ENCODE results near the gene GPR61. TPM values are rescaled to one million over a fixed set of nuclear protein-coding genes. Genes with fewer than 3 reads are reported as not detected.

The GPR61 gene
- total RNA-seq, 1 experiment from 2014 or later = 0.07 TPM

- H3K9me2 ChIP-seq (replicated peaks; ENCODE audit: low read length) = no peaks in the 10 kb centered on the region
- no peak overlapping the region for H3K27ac ChIP-seq (ENCODE audit: low read length)
- H3F3A ChIP-seq (ENCODE audit: low read length, unreplicated experiment) = no peaks in the 10 kb centered on the region
- no peaks in the 10 kb centered on the region; the same call in 1 of the 2 replicates for H3K36me3 ChIP-seq (ENCODE audit: low read depth, low read length)
- no peak overlapping the region for H3K4me3 ChIP-seq (ENCODE audit: low read length)
- no TSS peak for BruUV-seq (replicated peaks)
- intact Hi-C loops (cut with micrococcal nuclease) = no loop called here
- H4K20me1 ChIP-seq (ENCODE audit: low read length) = no peaks in the 10 kb centered on the region
- ATAC-seq (no peak), DNase-seq (no peak)
- TF ChIP-seq EZH2 (IDR thresholded peaks at IDR 0.05; ENCODE audit: low read length, unreplicated experiment) (no peak), EZH2phosphoT487 (IDR thresholded peaks at IDR 0.05; ENCODE audit: borderline replicate concordance, low read length) (no peak)
- TF ChIP-seq, protein P1, sequence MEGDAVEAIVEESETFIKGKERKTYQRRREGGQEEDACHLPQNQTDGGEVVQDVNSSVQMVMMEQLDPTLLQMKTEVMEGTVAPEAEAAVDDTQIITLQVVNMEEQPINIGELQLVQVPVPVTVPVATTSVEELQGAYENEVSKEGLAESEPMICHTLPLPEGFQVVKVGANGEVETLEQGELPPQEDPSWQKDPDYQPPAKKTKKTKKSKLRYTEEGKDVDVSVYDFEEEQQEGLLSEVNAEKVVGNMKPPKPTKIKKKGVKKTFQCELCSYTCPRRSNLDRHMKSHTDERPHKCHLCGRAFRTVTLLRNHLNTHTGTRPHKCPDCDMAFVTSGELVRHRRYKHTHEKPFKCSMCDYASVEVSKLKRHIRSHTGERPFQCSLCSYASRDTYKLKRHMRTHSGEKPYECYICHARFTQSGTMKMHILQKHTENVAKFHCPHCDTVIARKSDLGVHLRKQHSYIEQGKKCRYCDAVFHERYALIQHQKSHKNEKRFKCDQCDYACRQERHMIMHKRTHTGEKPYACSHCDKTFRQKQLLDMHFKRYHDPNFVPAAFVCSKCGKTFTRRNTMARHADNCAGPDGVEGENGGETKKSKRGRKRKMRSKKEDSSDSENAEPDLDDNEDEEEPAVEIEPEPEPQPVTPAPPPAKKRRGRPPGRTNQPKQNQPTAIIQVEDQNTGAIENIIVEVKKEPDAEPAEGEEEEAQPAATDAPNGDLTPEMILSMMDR (conservative IDR thresholded peaks at IDR 0.05; ENCODE audit: low read depth, low read length) = no peak
- H3K9ac ChIP-seq (ENCODE audit: low read length) = no peak overlapping the region
- H3K79me2 ChIP-seq (ENCODE audit: low read length) = no peaks in the 10 kb centered on the region
- H2AFZ ChIP-seq (ENCODE audit: low read length) = no peak overlapping the region
- peaks cover 10% of the 10 kb centered on the region; the same call in 1 of the 2 replicates for H3K4me1 ChIP-seq (ENCODE audit: insufficient read depth, low read length)
- CTCF ChIA-PET = interaction anchor here (0.6 to 1.1 kb wide), 2 partner anchors 16 to 28 kb away, joined by 3 read pairs; no protein-coding TSS in a partner anchor
- no peaks in the 10 kb centered on the region for H3K27me3 ChIP-seq (ENCODE audit: low read length)
- H3K4me2 ChIP-seq (ENCODE audit: low read length) = no peak overlapping the region
- POLR2A ChIA-PET (ENCODE audit: unreplicated experiment) = no interaction called here
- H3K9me3 ChIP-seq (ENCODE audit: low read length) = no peaks in the 10 kb centered on the region
Measured at GRCh38 chr1:109503935-109504334, 35.7 kb upstream of the GPR61 start.

- POLR2A ChIA-PET (ENCODE audit: unreplicated experiment) = no interaction called here
- CTCF ChIA-PET = interaction anchor here (1.1 kb wide), 1 partner anchor 27 kb away, joined by 3 read pairs; no protein-coding TSS in a partner anchor
- DNase-seq (no peak), ATAC-seq (no peak)
- H3K4me1 ChIP-seq (ENCODE audit: insufficient read depth, low read length) = peaks cover 1% of the 10 kb centered on the region; the same call in 1 of the 2 replicates
- no TSS peak for BruUV-seq (replicated peaks)
- no peaks in the 10 kb centered on the region for H4K20me1 ChIP-seq (ENCODE audit: low read length)
- H3K79me2 ChIP-seq (ENCODE audit: low read length) = no peaks in the 10 kb centered on the region
- H3K9me3 ChIP-seq (ENCODE audit: low read length) = no peaks in the 10 kb centered on the region
- H3F3A ChIP-seq (ENCODE audit: low read length, unreplicated experiment) = no peaks in the 10 kb centered on the region
- no peak overlapping the region for H3K4me2 ChIP-seq (ENCODE audit: low read length)
- H3K4me3 ChIP-seq (ENCODE audit: low read length) = no peak overlapping the region
- H3K9me2 ChIP-seq (replicated peaks; ENCODE audit: low read length) = no peaks in the 10 kb centered on the region
- intact Hi-C loops (cut with micrococcal nuclease) = no loop called here
- H2AFZ ChIP-seq (ENCODE audit: low read length) = no peak overlapping the region
- H3K27me3 ChIP-seq (ENCODE audit: low read length) = no peaks in the 10 kb centered on the region
- no peak overlapping the region for H3K9ac ChIP-seq (ENCODE audit: low read length)
- H3K27ac ChIP-seq (ENCODE audit: low read length) = no peak overlapping the region
- no peaks in the 10 kb centered on the region; the same call in 1 of the 2 replicates for H3K36me3 ChIP-seq (ENCODE audit: low read depth, low read length)
- TF ChIP-seq, protein P1 (conservative IDR thresholded peaks at IDR 0.05; ENCODE audit: low read depth, low read length) = no peak
- TF ChIP-seq EZH2phosphoT487 (IDR thresholded peaks at IDR 0.05; ENCODE audit: borderline replicate concordance, low read length) = no peak
- no peak for TF ChIP-seq EZH2 (IDR thresholded peaks at IDR 0.05; ENCODE audit: low read length, unreplicated experiment)
Measured at GRCh38 chr1:109504974-109505373, 34.7 kb upstream of the GPR61 start.

- H3K27ac ChIP-seq (ENCODE audit: low read length) = no peak overlapping the region
- H3K9ac ChIP-seq (ENCODE audit: low read length) = no peak overlapping the region
- CTCF ChIA-PET = no interaction called here
- H3F3A ChIP-seq (ENCODE audit: low read length, unreplicated experiment) = no peaks in the 10 kb centered on the region
- H3K79me2 ChIP-seq (ENCODE audit: low read length) = no peaks in the 10 kb centered on the region
- H4K20me1 ChIP-seq (ENCODE audit: low read length) = no peaks in the 10 kb centered on the region
- H3K36me3 ChIP-seq (ENCODE audit: low read depth, low read length) = no peaks in the 10 kb centered on the region
- no peaks in the 10 kb centered on the region for H3K9me2 ChIP-seq (replicated peaks; ENCODE audit: low read length)
- no peak overlapping the region for H3K4me3 ChIP-seq (ENCODE audit: low read length)
- H3K27me3 ChIP-seq (ENCODE audit: low read length) = no peaks in the 10 kb centered on the region
- TF ChIP-seq EZH2 (IDR thresholded peaks at IDR 0.05; ENCODE audit: low read length, unreplicated experiment) = no peak
- no peak for TF ChIP-seq EZH2phosphoT487 (IDR thresholded peaks at IDR 0.05; ENCODE audit: borderline replicate concordance, low read length)
- TF ChIP-seq, protein P1 (conservative IDR thresholded peaks at IDR 0.05; ENCODE audit: low read depth, low read length) = no peak
- intact Hi-C loops (cut with micrococcal nuclease) = no loop called here
- H2AFZ ChIP-seq (ENCODE audit: low read length) = no peak overlapping the region
- ATAC-seq (no peak), DNase-seq (no peak)
- TSS peak; percentile 37 for BruUV-seq (replicated peaks)
- no peak overlapping the region for H3K4me2 ChIP-seq (ENCODE audit: low read length)
- H3K9me3 ChIP-seq (ENCODE audit: low read length) = no peaks in the 10 kb centered on the region
- H3K4me1 ChIP-seq (ENCODE audit: insufficient read depth, low read length) = peaks cover 6% of the 10 kb centered on the region; the same call in 1 of the 2 replicates
- POLR2A ChIA-PET (ENCODE audit: unreplicated experiment) = interaction anchor here (0.7 kb wide), 1 partner anchor 24 kb away, joined by 3 read pairs; no protein-coding TSS in a partner anchor
Measured at GRCh38 chr1:109508001-109508872, 31.4 kb upstream of the GPR61 start.

Data from PC-3 (cell line).